ENCODE data around the gene TRIM10.

Gene TRIM10

DNA sequence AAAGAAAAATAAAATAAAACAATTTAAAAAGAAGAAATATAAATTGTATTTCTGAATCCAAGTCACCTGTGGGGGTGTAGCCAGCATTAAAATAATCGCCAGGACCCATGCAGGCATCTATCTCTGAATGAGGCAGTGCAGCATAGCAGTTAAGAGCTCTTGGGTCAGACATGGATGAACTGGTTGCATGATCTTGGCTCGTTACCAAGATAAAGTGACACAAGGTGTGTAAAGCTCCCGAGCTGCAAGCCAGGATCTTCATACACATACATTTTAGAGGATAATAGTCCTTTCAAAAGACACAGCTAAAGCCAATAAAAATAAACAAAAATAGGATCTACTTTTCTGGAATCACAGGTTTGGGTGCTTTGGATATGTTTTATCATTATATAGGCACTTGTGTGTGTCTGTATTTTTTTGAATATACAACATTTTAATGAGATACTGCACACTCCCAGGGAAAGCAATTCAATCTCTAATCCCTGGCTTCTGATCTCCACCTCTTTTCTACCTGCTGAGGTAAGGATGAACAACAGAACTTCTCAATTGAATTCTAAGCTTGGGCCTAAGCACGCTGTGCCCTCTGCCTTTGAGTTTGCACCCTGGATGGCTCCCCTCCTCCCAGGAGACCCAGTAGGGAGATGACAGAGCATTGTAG, 8.9 kb downstream of the TRIM10 start:
- TF ChIP-seq, protein P1, sequence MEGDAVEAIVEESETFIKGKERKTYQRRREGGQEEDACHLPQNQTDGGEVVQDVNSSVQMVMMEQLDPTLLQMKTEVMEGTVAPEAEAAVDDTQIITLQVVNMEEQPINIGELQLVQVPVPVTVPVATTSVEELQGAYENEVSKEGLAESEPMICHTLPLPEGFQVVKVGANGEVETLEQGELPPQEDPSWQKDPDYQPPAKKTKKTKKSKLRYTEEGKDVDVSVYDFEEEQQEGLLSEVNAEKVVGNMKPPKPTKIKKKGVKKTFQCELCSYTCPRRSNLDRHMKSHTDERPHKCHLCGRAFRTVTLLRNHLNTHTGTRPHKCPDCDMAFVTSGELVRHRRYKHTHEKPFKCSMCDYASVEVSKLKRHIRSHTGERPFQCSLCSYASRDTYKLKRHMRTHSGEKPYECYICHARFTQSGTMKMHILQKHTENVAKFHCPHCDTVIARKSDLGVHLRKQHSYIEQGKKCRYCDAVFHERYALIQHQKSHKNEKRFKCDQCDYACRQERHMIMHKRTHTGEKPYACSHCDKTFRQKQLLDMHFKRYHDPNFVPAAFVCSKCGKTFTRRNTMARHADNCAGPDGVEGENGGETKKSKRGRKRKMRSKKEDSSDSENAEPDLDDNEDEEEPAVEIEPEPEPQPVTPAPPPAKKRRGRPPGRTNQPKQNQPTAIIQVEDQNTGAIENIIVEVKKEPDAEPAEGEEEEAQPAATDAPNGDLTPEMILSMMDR (IDR thresholded peaks at IDR 0.05; ENCODE audit: low read depth, low read length): no peak
- no peak for DNase-seq (ENCODE audit: extremely low read depth, low read depth)

DNA sequence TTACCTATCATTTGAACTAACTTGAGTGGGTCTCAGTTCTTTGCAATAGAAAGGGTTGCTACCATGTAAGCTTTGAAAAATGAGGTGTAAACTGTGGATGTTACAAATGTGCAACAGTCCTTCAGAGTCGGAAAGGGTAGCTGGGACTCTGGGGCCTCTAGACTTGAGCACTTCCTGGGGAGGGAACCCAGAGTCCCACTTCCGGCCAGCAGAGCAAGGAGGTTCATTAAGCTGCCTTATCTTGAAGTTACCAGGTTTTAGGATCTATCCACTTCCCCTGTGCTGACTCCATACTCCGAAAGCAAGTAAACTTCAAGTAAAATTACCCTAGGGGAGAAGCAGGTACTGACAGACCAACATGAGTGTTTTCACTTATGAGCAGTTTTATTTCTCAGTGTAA, 9.4 kb downstream of the TRIM10 start:
- no peak for DNase-seq (ENCODE audit: extremely low read depth, low read depth)
- TF ChIP-seq, protein P1 (IDR thresholded peaks at IDR 0.05; ENCODE audit: low read depth, low read length): no peak

DNA sequence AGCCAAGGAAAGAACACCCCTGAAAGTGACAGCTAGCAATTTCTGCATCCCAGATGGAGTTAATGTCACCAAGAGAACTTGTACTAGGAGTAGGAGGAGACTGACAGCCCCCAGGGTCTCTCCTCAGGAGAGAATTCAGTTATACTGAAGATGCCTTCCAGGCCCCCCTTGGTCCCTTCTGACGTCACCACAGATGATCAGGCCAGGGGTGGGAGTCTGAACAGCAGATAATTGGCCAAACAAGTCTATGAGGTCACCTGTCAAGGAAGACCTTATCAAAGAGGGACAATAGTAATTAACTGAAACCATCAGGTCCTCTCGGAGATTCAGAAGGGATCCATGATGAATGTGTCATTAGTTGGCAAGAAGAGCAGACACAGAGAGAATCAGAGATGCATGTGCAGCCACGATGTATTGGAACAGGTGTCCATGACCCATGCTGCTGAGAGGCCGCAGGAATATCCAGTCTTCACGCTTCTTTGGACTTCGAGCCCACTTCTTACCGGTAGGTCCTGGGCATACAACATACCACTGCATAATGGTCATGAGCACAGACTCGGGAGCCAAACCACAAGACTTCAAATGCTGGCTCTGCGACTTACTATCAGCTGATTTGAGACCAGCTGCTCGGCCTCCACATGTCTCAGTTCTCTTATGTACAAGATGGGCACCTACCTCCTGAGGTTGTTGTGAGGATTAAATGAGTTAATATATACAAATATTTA, 10.2 kb downstream of the TRIM10 start:
- TF ChIP-seq, protein P1 (IDR thresholded peaks at IDR 0.05; ENCODE audit: low read depth, low read length): no peak
- no peak for DNase-seq (ENCODE audit: extremely low read depth, low read depth)

DNA sequence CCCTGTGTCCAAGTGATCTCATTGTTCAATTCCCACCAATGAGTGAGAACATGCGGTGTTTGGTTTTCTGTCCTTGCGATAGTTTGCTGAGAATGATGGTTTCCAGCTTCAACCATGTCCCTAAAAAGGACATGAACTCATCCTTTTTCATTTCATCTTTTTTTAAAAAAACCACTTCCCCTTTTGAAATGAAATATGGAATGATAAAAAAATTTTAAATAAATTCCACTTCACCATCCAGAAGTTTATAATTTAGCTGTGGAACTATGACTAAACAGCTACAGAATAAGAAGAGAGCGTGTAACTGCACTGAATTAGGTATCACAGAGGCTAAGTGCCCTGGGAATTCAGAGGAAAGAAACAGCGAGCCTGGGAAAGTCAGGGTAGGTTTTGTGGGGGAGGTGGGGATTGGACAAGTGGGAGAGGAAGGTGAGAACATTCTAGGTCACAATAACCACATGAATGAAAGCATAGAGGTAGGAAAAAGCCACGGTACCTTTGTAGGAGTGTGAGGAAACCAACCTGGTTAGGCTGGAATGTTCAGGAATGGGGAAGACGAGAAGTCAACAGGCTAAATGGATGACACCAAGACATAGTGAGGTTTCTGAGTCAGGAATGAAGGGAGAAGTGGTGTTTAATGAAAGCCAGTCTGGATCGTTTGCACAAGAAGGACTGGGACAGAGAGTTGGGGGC, 11.0 kb downstream of the TRIM10 start:
- DNase-seq (ENCODE audit: extremely low read depth, low read depth): no peak
- TF ChIP-seq, protein P1 (IDR thresholded peaks at IDR 0.05; ENCODE audit: low read depth, low read length): no peak

DNA sequence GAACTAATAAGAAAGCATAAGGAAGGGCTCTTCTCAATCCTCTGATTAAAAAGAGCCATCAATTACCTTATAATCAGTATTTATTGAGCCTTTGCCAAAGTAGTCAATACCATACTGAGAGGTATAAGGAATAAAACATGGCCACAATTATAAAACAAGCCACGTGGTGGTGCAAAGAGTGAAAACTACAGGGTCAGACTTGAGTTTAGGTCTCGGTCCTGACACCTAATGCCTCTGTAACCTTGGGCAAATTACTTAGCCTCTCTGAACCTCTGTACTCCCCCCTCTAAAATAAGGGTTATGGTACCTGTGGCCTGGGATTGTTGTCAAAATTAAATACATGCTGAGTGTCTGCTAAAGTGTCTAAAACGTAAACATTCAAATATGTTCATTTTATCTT, 11.8 kb downstream of the TRIM10 start:
- TF ChIP-seq, protein P1 (IDR thresholded peaks at IDR 0.05; ENCODE audit: low read depth, low read length): no peak
- DNase-seq (ENCODE audit: extremely low read depth, low read depth): no peak

DNA sequence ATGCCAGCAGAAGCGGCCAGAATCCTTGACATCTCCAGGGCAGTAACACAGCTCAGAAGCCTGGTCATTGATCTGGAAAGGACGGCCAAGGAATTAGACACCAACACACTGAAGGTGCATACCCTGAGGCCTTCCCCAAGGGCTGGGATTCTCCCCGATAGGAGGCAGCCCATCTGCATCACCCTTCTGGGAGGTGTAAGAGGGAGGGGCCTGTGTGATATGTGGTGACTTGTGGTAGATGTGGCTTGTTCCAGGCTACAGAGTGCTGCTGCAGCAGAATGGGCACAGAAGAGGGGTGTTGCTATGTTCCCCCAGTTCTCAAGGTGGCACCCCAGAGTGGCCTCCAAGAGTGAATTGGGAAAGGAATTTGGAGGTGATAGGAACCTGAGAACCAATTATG, 13.9 kb downstream of the TRIM10 start:
- DNase-seq (ENCODE audit: extremely low read depth, low read depth): no peak
- TF ChIP-seq, protein P1 (IDR thresholded peaks at IDR 0.05; ENCODE audit: low read depth, low read length): no peak

DNA sequence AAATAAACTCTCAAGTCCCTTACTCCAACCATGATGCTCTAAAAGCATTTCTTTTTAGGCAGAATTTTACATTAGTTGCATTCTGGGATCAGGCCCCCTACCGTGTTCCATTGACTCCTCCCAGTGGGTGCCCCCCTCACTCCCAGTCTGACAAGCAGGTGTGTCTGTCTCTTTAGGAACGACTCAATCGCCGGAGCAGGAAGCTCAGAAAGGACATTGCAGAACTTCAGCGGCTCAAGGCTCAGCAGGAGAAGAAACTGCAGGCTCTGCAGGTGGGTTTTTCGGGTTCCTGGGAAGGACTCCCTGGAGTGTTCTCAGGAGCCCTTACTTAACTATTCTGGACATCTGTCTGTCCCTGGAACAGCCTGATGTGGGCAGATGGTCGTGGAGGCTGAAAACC, 15.2 kb downstream of the TRIM10 start:
- no peak for DNase-seq (ENCODE audit: extremely low read depth, low read depth)
- TF ChIP-seq, protein P1 (IDR thresholded peaks at IDR 0.05; ENCODE audit: low read depth, low read length): no peak

All from AG09319 (cell line).